T1000 (cell line): Measurements from ENCODE around the gene CAPN5.
"Not testable (repeated sequence)": the region's sequence is repeated elsewhere in the genome, so short reads cannot be mapped to it uniquely, and the experiment has no call there.

Experiments
- DNase-seq: peaks from one replicate; lab custom pipeline; 2025; ENCODE audit warnings: mixed read lengths; lab: John Stamatoyannopoulos, UW

CAPN5 gene

DNA sequence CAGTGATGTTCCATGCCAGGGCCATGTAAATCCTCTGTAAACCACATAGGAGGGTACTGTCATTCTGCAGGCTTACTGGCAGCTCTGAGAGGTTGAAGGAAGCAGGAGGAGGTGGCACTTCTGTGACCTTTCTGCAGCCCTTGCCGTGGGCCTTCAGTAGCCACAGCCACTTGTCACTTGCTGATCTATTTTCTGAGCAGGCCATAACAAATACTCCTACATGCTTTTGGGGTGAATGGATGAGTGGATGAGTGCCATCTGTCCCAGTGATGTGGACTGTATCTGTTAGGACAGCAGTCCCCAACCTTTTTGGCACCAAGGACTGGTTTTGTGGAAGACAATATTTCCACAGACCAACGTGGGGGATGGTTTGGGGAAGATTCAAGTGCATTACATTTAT, 22.4 kb upstream of the CAPN5 start:
- no peak for DNase-seq

GRCh38 chr11:77044886-77045285, 21.9 kb upstream of the CAPN5 start:
- DNase-seq, result no peak

- DNase-seq, result no peak
These were observed 20.7 kb upstream of the CAPN5 start for GRCh38 chr11:77046060-77046501.

DNA sequence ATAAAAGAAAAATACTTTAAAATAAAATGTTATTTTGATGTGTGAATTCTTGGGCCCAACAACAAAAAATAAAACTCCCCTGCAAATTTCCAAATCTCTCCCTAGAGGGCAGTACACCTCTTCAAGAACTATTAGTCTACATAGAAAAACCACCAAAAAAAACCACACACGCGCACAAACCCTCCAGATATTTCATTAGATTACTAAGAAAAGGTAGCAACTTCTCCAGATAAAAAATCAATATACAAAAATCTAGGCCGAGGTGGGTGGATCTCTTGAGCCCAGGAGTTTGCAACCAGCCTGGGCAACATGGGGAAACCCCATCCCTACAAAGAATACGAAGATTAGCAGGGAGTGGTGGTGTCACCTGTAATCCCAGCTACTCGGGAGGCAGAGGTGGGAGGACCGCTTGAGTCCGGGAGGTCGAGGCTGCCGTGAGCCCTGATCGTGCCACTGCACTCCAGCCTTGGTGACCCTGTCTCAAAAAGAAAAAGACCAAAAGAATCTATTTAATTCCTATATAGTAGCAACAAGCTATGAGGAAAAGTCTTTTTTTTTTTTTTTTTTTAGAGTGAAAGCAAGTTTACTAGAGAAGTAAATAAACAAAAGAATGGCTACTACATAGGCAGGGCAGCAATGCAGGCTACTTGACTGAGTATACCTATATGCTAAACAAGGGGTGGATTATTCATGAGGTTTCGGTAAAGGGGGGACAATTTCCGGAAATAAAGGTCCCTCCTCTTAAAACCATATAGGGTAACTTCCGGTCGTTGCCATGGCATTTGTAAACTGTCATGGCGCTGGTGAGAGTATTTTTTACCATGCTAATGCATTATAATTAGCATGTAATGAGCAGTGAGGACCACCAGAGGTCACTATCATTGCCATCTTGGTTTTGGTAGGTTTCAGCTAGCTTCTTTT, 19.5 kb upstream of the CAPN5 start:
- DNase-seq, result peak; percentile 61

GRCh38 chr11:77047928-77048446, 18.8 kb upstream of the CAPN5 start:
- not testable (repeated sequence) for DNase-seq

DNA sequence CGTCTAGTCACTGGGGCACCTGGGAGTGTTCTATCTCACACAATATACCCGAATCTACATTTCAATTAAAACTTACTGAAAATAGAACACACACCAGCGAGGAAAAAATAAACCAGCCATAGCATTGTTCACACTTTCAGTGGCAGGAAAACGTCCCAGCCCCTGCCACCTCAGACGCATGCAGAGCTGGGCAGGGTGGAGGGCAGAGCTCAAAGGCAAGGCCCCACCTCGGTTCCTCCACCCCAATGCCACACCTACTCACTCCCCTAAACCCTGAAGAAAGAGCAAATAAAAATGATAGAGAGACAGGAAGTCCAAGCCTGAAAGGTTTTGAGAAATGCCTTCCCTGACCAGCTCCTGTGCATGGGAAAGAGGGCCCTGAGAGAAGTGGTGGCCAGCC, 17.7 kb upstream of the CAPN5 start:
- DNase-seq, result no peak

GRCh38 chr11:77051511-77051910, 15.3 kb upstream of the CAPN5 start:
- no peak for DNase-seq

GRCh38 chr11:77052518-77052917, 14.3 kb upstream of the CAPN5 start:
- no peak for DNase-seq

- no peak for DNase-seq
These were observed 13.4 kb upstream of the CAPN5 start for GRCh38 chr11:77053217-77054015.

DNA sequence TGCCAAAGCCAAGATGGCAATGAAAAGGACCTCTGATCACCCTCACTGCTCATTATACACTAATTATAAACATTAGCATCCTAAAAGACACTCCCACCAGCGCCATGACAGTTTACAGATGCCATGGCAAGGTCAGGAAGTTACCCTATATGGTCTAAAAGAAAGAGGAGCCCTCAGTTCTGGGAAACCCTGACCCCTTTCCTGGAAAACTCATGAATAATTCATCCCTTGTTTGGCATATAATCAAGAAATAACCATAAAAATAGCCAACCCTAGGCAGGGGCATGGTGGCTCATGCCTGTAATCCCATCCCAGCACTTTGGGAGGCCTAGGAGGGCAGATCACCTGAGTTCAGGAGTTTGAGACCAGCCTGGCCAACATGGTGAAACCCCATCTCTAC, 12.7 kb upstream of the CAPN5 start:
- no peak for DNase-seq

DNA sequence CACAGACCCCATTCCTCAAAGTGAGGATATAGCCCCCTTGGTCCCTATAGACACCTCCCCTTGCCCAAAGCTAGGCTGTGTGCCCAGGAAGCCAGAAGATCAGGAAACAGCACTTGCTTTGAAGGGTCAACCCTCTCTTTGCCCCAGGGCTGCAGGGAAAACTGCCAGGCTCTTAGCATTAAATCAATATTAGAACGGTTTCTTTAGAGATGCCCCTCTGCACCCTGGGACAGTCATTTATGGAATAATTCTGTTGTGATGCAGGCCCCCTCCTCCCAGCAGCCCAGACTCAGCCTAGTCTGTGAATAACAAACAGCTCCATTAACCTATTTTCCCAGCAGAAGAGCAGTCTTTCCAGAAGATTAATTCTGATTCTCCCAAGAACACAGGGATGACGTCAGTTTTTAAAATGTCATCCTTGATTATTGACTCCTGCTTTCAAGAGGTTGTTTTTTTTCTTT, 11.6 kb upstream of the CAPN5 start:
- no peak for DNase-seq

GRCh38 chr11:77055913-77056312, 10.9 kb upstream of the CAPN5 start:
- no peak for DNase-seq

GRCh38 chr11:77056814-77057402, 9.9 kb upstream of the CAPN5 start:
- DNase-seq, result no peak

- DNase-seq, result no peak
These were observed 8.8 kb upstream of the CAPN5 start for GRCh38 chr11:77057938-77058474.

DNA sequence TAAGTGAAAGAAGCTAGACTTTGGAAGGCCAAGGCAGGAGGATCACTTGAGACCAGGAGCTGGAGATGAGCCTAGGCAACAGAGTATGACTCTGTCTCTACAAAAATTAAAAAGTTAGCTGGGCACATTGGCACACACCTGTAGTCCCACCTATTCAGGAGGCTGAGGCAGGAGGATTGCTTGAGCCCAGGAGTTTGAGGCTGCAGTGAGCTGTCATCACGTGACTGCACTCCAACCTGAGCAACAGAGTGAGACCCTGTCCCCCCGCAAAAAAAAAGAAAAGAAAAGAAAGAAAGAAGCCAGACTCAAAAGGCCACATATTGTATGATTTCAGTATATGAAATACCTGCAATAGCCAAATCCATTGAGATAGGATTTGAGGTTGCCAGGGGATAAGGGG, 7.9 kb upstream of the CAPN5 start:
- no peak for DNase-seq

GRCh38 chr11:77059806-77060205, 7.0 kb upstream of the CAPN5 start:
- DNase-seq, result no peak

GRCh38 chr11:77060234-77060633, 6.5 kb upstream of the CAPN5 start:
- DNase-seq, result no peak

GRCh38 chr11:77061258-77061657, 5.5 kb upstream of the CAPN5 start:
- DNase-seq, result not testable (repeated sequence)

- no peak for DNase-seq
These were observed 3.8 kb upstream of the CAPN5 start for GRCh38 chr11:77062924-77063323.

DNA sequence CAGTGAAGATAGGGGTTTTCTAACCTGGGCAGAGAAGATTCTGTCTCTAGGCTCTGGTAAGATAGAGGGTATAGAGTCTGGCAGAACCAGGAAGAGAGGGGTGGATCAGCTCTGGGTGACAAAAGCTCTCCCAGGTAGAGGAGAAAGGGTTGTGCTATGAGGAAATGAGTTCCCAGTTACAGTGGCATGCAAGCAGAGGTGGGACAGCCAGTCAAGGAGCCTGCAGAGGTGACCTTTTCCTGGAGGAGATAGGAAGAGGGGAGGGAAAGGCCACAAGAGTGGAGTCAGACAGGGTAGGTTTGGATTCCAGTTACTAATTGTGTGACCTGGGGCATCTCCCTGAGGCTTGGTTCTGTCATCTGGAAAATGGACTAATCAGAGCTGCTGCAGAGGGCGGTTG, 3.4 kb upstream of the CAPN5 start:
- DNase-seq, result no peak

- no peak for DNase-seq
These were observed 2.9 kb upstream of the CAPN5 start for GRCh38 chr11:77063861-77064260.

DNA sequence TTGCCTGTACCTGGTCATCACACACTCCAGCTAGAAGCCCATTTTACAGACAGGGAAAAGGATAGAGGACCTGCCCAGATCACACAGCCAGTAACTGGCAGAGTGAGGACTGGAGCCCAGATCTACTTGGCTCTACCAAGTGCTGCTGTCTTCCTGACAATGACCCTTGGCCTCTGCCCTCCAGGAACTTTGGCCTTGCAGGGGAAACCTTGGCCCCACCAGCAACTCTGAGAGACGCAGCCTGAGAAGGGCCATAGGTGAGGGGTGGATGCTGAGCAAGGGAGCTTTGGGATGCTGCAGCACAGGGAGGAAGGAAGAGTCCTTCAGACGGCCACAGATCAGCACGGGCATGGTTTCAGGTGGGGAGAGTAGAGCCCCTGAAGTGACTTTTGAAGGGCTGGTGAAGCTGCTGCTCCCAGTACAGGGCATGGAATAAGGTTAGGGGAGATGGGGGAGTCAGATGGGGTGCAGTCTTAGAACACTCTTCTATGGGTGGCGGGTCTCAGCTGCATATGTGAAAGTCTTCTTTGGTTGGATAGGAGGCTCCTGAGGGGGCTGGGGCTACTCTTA, 2.0 kb upstream of the CAPN5 start:
- DNase-seq, result no peak
